Osteoblast (primary cell): ENCODE results near the gene MAN2A2. TPM values are rescaled to one million over a fixed set of nuclear protein-coding genes. Genes with fewer than 3 reads are reported as not detected.
"Not testable (repeated sequence)": the region's sequence is repeated elsewhere in the genome, so short reads cannot be mapped to it uniquely, and the experiment has no call there.

Source experiments
- DNase-seq: peaks from one replicate; pipeline ENCODE4 v3.0.0; 2011; ENCODE audit warnings: low spot score, mixed read lengths; ENCODE audit not compliant: insufficient read length; ENCODE audit errors: missing footprints
- H2AFZ ChIP-seq: 2 replicates; pipeline ENCODE4 v1.6.0; 2011; ENCODE audit warnings: mild to moderate bottlenecking, low read length
- H3K27ac ChIP-seq: 2 replicates; pipeline ENCODE4 v1.5.1; 2011; ENCODE audit warnings: mild to moderate bottlenecking, low read depth, low read length, moderate library complexity
- H3K27me3 ChIP-seq: 2 replicates; pipeline ENCODE4 v1.6.0; 2012; ENCODE audit warnings: mild to moderate bottlenecking, control low read depth, inconsistent platforms, low read length, moderate library complexity; ENCODE audit not compliant: insufficient read depth
- H3K36me3 ChIP-seq: 2 replicates; pipeline ENCODE4 v1.5.1; 2011; ENCODE audit warnings: mild to moderate bottlenecking, low read length, control low read depth, moderate library complexity; ENCODE audit not compliant: insufficient read depth
- H3K4me1 ChIP-seq: 2 replicates; pipeline ENCODE4 v1.5.1; 2011; ENCODE audit warnings: mild to moderate bottlenecking, low read length, control low read depth, moderate library complexity; ENCODE audit not compliant: insufficient read depth
- H3K4me2 ChIP-seq: 2 replicates; pipeline ENCODE4 v1.6.0; 2011; ENCODE audit warnings: mild to moderate bottlenecking, low read length; ENCODE audit not compliant: insufficient read depth
- H3K4me3 ChIP-seq: fragments of 200-600 bp; sonication (generic); 3 replicates; pipeline ENCODE4 v1.5.1; 2012; ENCODE audit warnings: mild to moderate bottlenecking, low read length, inconsistent platforms; ENCODE audit not compliant: insufficient read depth
- H3K79me2 ChIP-seq: 2 replicates; pipeline ENCODE4 v1.6.0; 2012; ENCODE audit warnings: mild to moderate bottlenecking, low read length, control low read depth, inconsistent platforms; ENCODE audit not compliant: insufficient read depth
- H3K9me3 ChIP-seq: 2 replicates; pipeline ENCODE4 v1.5.1; 2011; ENCODE audit warnings: low read depth, low read length, control low read depth
- H4K20me1 ChIP-seq: 2 replicates; pipeline ENCODE4 v1.6.0; 2012; ENCODE audit warnings: mild to moderate bottlenecking, low read length, control low read depth; ENCODE audit not compliant: insufficient read depth
- total RNA-seq: library from RNA; depleted of rRNA; stranded (reverse); fragments of >200 nt; gene quantifications from 2 replicates; pipeline ENCODE4 v1.2.3, GENCODE V29; 2012
- TF ChIP-seq, protein P1 (sequence below): IDR thresholded peaks from 2 replicates; pipeline ENCODE4 v1.5.1; 2011; ENCODE audit warnings: mild to moderate bottlenecking, low read depth, low read length, moderate library complexity; ENCODE audit errors: extremely low read depth

The MAN2A2 gene
- total RNA-seq, 1 donor = 15.2 TPM

DNA sequence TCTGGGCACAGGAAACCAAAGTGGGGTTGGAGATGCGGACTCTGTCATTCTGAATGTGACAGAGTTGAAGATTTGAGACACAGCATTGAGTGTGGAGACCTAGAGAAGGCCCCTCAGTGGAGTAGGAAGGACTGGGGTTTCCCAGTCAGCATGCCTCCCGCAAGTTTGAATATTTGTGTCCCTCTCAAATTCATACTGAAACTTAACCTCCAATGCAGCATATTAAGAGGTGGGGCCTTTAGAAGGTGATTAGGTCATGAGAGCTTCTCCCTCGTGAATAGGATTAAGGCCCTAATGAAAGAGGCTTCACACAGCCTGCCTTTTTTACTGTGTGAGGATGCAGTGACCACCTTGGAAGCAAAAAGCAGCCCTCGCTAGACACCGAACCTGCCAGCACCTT lies 21.3 kb downstream of the MAN2A2 start:
- H2AFZ ChIP-seq = no peak overlapping the region
- H3K9me3 ChIP-seq = no peaks in the 10 kb centered on the region
- H3K79me2 ChIP-seq = no peaks in the 10 kb centered on the region
- peaks cover 15% of the 10 kb centered on the region for H3K36me3 ChIP-seq
- no peaks in the 10 kb centered on the region for H3K27me3 ChIP-seq
- H4K20me1 ChIP-seq = no peaks in the 10 kb centered on the region
- H3K27ac ChIP-seq = no peak overlapping the region
- no peak overlapping the region for H3K4me3 ChIP-seq
- H3K4me2 ChIP-seq = no peak overlapping the region
- TF ChIP-seq, protein P1, sequence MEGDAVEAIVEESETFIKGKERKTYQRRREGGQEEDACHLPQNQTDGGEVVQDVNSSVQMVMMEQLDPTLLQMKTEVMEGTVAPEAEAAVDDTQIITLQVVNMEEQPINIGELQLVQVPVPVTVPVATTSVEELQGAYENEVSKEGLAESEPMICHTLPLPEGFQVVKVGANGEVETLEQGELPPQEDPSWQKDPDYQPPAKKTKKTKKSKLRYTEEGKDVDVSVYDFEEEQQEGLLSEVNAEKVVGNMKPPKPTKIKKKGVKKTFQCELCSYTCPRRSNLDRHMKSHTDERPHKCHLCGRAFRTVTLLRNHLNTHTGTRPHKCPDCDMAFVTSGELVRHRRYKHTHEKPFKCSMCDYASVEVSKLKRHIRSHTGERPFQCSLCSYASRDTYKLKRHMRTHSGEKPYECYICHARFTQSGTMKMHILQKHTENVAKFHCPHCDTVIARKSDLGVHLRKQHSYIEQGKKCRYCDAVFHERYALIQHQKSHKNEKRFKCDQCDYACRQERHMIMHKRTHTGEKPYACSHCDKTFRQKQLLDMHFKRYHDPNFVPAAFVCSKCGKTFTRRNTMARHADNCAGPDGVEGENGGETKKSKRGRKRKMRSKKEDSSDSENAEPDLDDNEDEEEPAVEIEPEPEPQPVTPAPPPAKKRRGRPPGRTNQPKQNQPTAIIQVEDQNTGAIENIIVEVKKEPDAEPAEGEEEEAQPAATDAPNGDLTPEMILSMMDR = no peak
- H3K4me1 ChIP-seq = no peaks in the 10 kb centered on the region
- DNase-seq = peak; percentile 27

DNA sequence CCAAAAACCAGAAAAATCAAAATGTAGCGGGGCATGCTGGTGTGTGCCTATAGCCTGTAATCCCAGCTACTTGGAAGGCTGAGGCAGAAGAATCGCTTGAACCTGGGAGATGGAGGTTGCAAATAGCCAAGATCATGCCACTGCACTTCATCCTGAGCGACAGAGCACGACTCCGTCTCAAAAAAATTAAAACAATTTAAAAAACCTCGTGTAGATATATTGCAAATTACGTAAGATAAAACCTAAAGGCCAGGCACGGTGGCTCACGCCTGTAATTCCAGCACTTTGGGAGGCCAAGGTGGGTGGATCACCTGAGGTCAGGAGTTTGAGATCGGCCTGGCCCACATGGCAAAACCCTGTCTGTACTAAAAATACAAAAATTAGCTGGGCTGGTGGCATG lies 23.7 kb downstream of the MAN2A2 start:
- not testable (repeated sequence) for H4K20me1 ChIP-seq, H3K4me3 ChIP-seq, H3K9me3 ChIP-seq, H3K36me3 ChIP-seq, H3K79me2 ChIP-seq, H2AFZ ChIP-seq, H3K27ac ChIP-seq, H3K4me2 ChIP-seq, H3K27me3 ChIP-seq, DNase-seq, H3K4me1 ChIP-seq

DNA sequence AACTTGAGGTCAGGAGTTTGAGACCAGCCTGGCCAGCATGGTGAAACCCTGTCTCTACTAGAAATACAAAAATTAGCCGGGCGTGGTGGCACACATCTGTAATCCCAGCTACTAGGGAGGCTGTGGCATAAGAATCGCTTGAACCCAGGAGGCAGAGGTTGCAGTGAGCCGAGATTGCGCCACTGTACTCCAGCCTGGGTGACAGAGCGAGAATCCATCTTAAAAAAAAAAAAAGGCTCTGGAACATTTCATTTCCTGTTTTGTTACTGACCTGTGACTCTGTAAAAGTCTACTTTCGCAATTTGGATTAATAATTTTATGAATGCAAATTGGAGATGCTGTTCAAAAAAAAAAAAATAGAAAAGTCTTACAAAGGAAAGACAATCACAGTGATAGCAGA lies 25.0 kb downstream of the MAN2A2 start:
- not testable (repeated sequence) for H3K4me3 ChIP-seq, H3K79me2 ChIP-seq, H3K27me3 ChIP-seq, H2AFZ ChIP-seq, DNase-seq, H4K20me1 ChIP-seq, H3K36me3 ChIP-seq, H3K27ac ChIP-seq, H3K4me2 ChIP-seq, H3K9me3 ChIP-seq
- H3K4me1 ChIP-seq = peaks cover 14% of the 10 kb centered on the region

DNA sequence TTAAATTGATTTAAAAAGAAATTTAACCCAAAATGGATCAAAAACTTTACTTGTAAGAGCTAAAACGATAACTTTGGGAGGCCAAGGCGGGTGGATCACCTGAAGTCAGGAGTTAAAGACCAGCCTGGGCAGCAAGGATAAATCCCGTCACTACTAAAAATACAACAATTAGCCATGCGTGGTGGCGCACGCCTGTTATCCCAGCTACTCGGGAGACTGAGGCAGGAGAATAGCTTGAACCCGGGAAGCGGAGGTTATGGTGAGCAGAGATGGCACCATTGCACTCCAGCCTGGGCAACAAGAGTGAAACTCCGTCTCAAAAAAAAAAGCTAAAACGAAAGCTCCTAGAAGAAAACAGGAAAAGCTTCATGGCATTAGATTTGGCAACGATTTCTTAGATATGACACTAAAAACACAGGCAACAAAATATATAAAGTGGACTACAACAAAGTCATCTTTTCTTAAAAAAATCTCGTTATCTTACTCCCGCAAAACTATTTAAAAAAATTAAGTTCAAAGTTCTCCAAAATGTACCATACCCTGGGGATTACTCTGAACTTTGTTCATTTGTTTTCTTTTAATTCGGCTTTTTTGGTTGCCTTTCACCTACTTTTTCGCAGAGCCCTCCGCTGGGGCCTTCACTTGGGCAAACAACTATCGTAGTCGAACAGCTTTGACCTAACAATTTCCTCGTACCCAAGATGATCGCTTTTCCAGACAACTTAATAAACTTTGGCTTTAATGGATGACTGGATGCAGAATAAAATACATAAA lies 26.3 kb downstream of the MAN2A2 start:
- Histone ChIP-seq H4K20me1 (no peaks in the 10 kb centered on the region), H3K4me2 (peak overlapping the region; percentile 92), H3K36me3 (no peaks in the 10 kb centered on the region), H3K79me2 (peaks cover 4% of the 10 kb centered on the region), H3K27me3 (no peaks in the 10 kb centered on the region), H3K4me3 (peak overlapping the region; percentile 88), H2AFZ (peak overlapping the region; percentile 97), H3K4me1 (peaks cover 20% of the 10 kb centered on the region), H3K9me3 (no peaks in the 10 kb centered on the region), H3K27ac (peak overlapping the region; percentile 87)
- TF ChIP-seq, protein P1 = no peak
- peak; percentile 26 for DNase-seq

DNA sequence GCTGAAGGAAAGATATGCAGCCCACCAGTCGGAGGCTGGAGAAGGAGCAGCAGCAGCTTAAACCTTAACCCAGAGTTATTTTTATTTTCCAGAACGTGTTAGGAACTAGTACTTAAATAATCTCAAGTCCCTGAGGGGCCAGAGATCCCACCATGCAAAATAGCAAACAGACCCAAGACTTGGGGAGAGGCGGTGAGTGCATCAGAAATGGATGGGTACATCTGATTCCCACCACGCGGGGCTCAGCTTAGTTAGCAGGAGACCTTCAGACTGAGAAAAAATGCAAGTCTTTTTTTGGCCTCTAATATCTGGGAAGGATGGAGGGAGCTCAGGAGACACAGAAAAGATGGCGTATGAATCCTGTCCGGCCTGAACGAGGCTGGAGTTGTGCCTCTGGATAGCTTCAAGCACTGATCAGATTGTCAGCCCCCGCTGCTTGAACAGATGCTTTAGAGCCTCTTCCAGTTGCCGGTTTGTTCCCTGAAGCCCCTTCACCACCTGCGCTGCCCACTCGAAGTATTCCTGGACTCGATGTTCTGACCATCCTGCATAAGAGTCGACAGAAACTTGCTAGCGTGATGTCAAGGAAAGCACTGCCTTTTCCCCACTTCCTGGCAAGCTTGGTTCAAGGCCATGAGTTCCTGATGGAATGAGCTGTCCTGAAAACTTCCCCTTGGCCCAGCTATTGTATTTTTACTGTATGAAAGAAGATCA lies 27.9 kb downstream of the MAN2A2 start:
- H3K79me2 ChIP-seq = peaks cover 12% of the 10 kb centered on the region
- H3K4me2 ChIP-seq = peak overlapping the region; percentile 100
- H3K27ac ChIP-seq = peak overlapping the region; percentile 87
- no peaks in the 10 kb centered on the region for H3K27me3 ChIP-seq
- peak overlapping the region; percentile 88 for H3K4me3 ChIP-seq
- H2AFZ ChIP-seq = no peak overlapping the region
- TF ChIP-seq, protein P1 = no peak
- peak; percentile 72 for DNase-seq
- no peaks in the 10 kb centered on the region for H3K36me3 ChIP-seq
- H3K9me3 ChIP-seq = no peaks in the 10 kb centered on the region
- peaks cover 29% of the 10 kb centered on the region for H3K4me1 ChIP-seq
- no peaks in the 10 kb centered on the region for H4K20me1 ChIP-seq
